ENCODE measurements around the gene DENR.

GRCh38 chr12:122726080-122726558 is 26.5 kb upstream of the DENR start:
- TF ChIP-seq TAF1 (IDR thresholded peaks at IDR 0.05; ENCODE audit: borderline replicate concordance, low read depth, low read length) (no peak), POLR2A (IDR thresholded peaks at IDR 0.05; ENCODE audit: low read depth, low read length) (no peak), POLR2AphosphoS5 (IDR thresholded peaks at IDR 0.05; ENCODE audit: low read depth, low read length) (no peak)

Data from GM12892 (cell line).